IMR-90 (cell line): ENCODE results near the gene GABRE. TPM values are rescaled to one million over a fixed set of nuclear protein-coding genes. Genes with fewer than 3 reads are reported as not detected.

Source experiments
- ATAC-seq: fragments of 200-7000 bp; cut with Tn5 transposase; 2 replicates; pipeline ENCODE4 v1.9.1; 2020; ENCODE audit warnings: low read depth, mild to moderate bottlenecking, moderate library complexity
- BruUV-seq: library from RNA; stranded (reverse); fragments of 400-500 nt; replicated peaks from 2 replicates; lab custom pipeline; 2021; lab: Mats Ljungman, UMichigan
- CTCF ChIA-PET: fragments of 300-600 bp; formaldehyde crosslinking; extraction: SDS; loops from one replicate; lab custom pipeline; 2021; ENCODE audit warnings: antibody characterized with exemption; lab: Yijun Ruan, JAX
- POLR2A ChIA-PET: fragments of 300-600 bp; sonication (Branson Sonifier 250); formaldehyde crosslinking; loops from one replicate; lab custom pipeline; 2022; ENCODE audit warnings: antibody characterized with exemption; ENCODE audit not compliant: unreplicated experiment; lab: Charles Lee
- DNase-seq: peaks from one replicate; pipeline ENCODE4 v3.0.0; 2013
- H2AFZ ChIP-seq: replicated peaks from 2 replicates; pipeline ENCODE3; 2013; ENCODE audit warnings: low read length, mild to moderate bottlenecking; ENCODE audit not compliant: poor library complexity
- H2AK5ac ChIP-seq: 2 replicates; pipeline ENCODE4 v1.6.1; 2013; ENCODE audit warnings: low read depth, low read length, inconsistent platforms
- H2AK9ac ChIP-seq: replicated peaks from 2 replicates; pipeline ENCODE3; 2013; ENCODE audit warnings: mild to moderate bottlenecking, low read depth, low read length, moderate library complexity; ENCODE audit not compliant: poor library complexity
- H2BK120ac ChIP-seq: 2 replicates; pipeline ENCODE4 v1.6.1; 2013; ENCODE audit warnings: low read depth, low read length, inconsistent platforms
- H2BK15ac ChIP-seq: 3 replicates; pipeline ENCODE4 v1.6.1; 2013; ENCODE audit warnings: low read depth, low read length, inconsistent platforms
- H2BK20ac ChIP-seq: 2 replicates; pipeline ENCODE4 v1.6.1; 2013; ENCODE audit warnings: low read depth, mild to moderate bottlenecking, inconsistent platforms, low read length, moderate library complexity
- H2BK5ac ChIP-seq: 2 replicates; pipeline ENCODE4 v1.6.1; 2013; ENCODE audit warnings: mild to moderate bottlenecking, low read depth, low read length, inconsistent platforms; ENCODE audit not compliant: poor library complexity, severe bottlenecking
- H3K14ac ChIP-seq: replicated peaks from 2 replicates; pipeline ENCODE4 v1.6.1; 2013; ENCODE audit warnings: low read depth, low read length, inconsistent platforms
- H3K18ac ChIP-seq: 2 replicates; pipeline ENCODE4 v1.6.1; 2013; ENCODE audit warnings: low read depth, low read length, control low read depth
- H3K23ac ChIP-seq: 2 replicates; pipeline ENCODE4 v1.6.1; 2013; ENCODE audit warnings: low read depth, low read length, inconsistent platforms
- H3K27ac ChIP-seq: 2 replicates; pipeline ENCODE4 v1.5.1; 2013; ENCODE audit warnings: mild to moderate bottlenecking, control low read depth, low read length; ENCODE audit not compliant: insufficient read depth
- H3K27me3 ChIP-seq: 2 replicates; pipeline ENCODE4 v1.6.1; 2013; ENCODE audit warnings: low read length; ENCODE audit not compliant: control insufficient read depth, insufficient read depth
- H3K36me3 ChIP-seq: 2 replicates; pipeline ENCODE4 v1.6.1; 2013; ENCODE audit warnings: low read length, mixed read lengths; ENCODE audit not compliant: control insufficient read depth, insufficient read depth
- H3K4ac ChIP-seq: 2 replicates; pipeline ENCODE4 v1.6.1; 2013; ENCODE audit warnings: low read depth, low read length, inconsistent platforms
- H3K4me1 ChIP-seq: 2 replicates; pipeline ENCODE4 v1.6.1; 2013; ENCODE audit warnings: low read length, mixed read lengths; ENCODE audit not compliant: control insufficient read depth, insufficient read depth
- H3K4me2 ChIP-seq: 2 replicates; pipeline ENCODE4 v1.6.1; 2013; ENCODE audit warnings: low read depth, mild to moderate bottlenecking, control low read depth, low read length, moderate library complexity
- H3K4me3 ChIP-seq: 2 replicates; pipeline ENCODE4 v1.5.1; 2013; ENCODE audit warnings: low read depth, mild to moderate bottlenecking, control low read depth, low read length, moderate library complexity; ENCODE audit not compliant: insufficient read depth
- H3K56ac ChIP-seq: 2 replicates; pipeline ENCODE4 v1.6.1; 2013; ENCODE audit warnings: low read length, inconsistent platforms; ENCODE audit not compliant: insufficient read depth; ENCODE audit errors: extremely low read depth
- H3K79me1 ChIP-seq, 2 experiments: 2 replicates each; pipeline ENCODE4 v1.6.1; 2013; ENCODE audit warnings: low read length in 2 of 2, inconsistent platforms in 1 of 2, low read depth in 1 of 2
- H3K9ac ChIP-seq: 2 replicates; pipeline ENCODE4 v1.6.1; 2013; ENCODE audit warnings: low read depth, low read length, control low read depth
- H3K9me1 ChIP-seq: 2 replicates; pipeline ENCODE4 v1.6.1; 2013; ENCODE audit warnings: low read length, inconsistent platforms; ENCODE audit not compliant: insufficient read depth
- H3K9me3 ChIP-seq: 2 replicates; pipeline ENCODE4 v1.6.1; 2013; ENCODE audit warnings: low read length; ENCODE audit not compliant: control insufficient read depth, insufficient read depth
- H4K20me1 ChIP-seq: 2 replicates; pipeline ENCODE4 v1.6.1; 2013; ENCODE audit warnings: low read length, inconsistent platforms; ENCODE audit not compliant: insufficient read depth
- H4K5ac ChIP-seq: 2 replicates; pipeline ENCODE4 v1.6.1; 2013; ENCODE audit warnings: mild to moderate bottlenecking, low read depth, low read length, control low read depth
- H4K8ac ChIP-seq, 2 experiments: 2 replicates each; pipeline ENCODE4 v1.6.1; 2013; ENCODE audit warnings: low read depth in 2 of 2, low read length in 2 of 2, control low read depth in 1 of 2, inconsistent platforms in 1 of 2
- H4K91ac ChIP-seq: 2 replicates; pipeline ENCODE4 v1.6.1; 2013; ENCODE audit warnings: low read depth, low read length, inconsistent platforms; ENCODE audit not compliant: insufficient read depth
- RAD21 ChIP-seq: IDR thresholded peaks from 2 replicates; pipeline ENCODE4 v1.6.1; 2012; ENCODE audit warnings: low read length, improper control_type of control experiment
- WGBS, 2 experiments: methylation state at CpG; one replicate each; pipeline versions ENCODE4 v1.1.5 to v1.1.7; 2013; ENCODE audit warnings: missing lambda C conversion rate in 2 of 2; ENCODE audit not compliant: insufficient read length in 1 of 2; ENCODE audit errors: extremely low coverage in 2 of 2; 5-methylcytosine and 5-hydroxymethylcytosine counted together
- dilution Hi-C: fragments of 300-500 bp; cut with HindIII; formaldehyde crosslinking; loops from one replicate; pipeline ENCODE4 v1.14.3; 2018; ENCODE audit warnings: low sequenced_read_pairs; ENCODE audit not compliant: unreplicated experiment
- in situ Hi-C: fragments of 300-500 bp; cut with MboI; formaldehyde crosslinking; loops from 3 replicates; pipeline ENCODE4 v1.14.3; 2019; ENCODE audit warnings: low sequenced_read_pairs, inconsistent platforms, mixed read lengths
- intact Hi-C: fragments of 100-400 bp; cut with micrococcal nuclease; formaldehyde crosslinking; loops from 2 replicates; pipeline ENCODE4 v1.10.0; 2022
- microRNA-seq, 2 experiments: library from miRNA; stranded (forward) in 1 of 2; unstranded in 1 of 2; fragments of 10-50 nt in 1 of 2; fragments of <30 nt in 1 of 2; gene quantifications in 1 of 2; microRNA quantifications in 1 of 2; one replicate each; pipeline versions ENCODE3 to v1.1.0; 2013 to 2020; ENCODE audit not compliant: insufficient read depth in 1 of 2, insufficient read length in 1 of 2, unreplicated experiment in 1 of 2
- polyA plus RNA-seq, 3 experiments: library from polyadenylated mRNA; depleted of rRNA; stranded (reverse); fragments of >200 nt; gene quantifications; 2 replicates each; pipeline ENCODE4 v1.2.3, GENCODE V29; 2012; ENCODE audit warnings: low replicate concordance in 1 of 3
- total RNA-seq: library from RNA; depleted of rRNA; stranded (reverse); fragments of >200 nt; gene quantifications from 2 replicates; pipeline ENCODE4 v1.2.3, GENCODE V29; 2012; rRNA removed

The GABRE gene
- total and polyA plus RNA-seq, 2 of the 4 experiments (the other 2 are of a cell fraction): 1.3 to 1.6 TPM

DNA sequence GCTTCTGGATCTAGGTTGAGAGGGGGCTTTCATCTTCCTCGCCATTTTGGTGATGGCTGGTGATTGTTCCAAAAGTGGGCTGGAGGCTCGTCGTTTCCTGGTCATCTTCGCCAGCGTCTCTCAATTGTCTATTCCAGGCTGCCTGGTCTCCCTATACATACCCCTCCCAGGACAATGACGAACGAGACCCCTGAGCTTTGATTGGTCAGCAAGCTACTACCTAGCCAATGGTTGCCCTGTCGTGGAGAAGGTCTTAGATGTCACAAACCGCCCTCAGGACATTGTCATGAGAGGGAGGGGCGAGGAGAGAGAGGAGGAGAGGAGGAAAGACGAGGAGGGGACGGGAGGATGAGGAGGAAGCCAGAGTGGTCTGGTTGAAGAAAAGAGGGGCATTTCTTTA, 69.5 kb downstream of the GABRE start:
- no peak overlapping the region for H3K14ac ChIP-seq
- no peaks in the 10 kb centered on the region for H4K20me1 ChIP-seq
- H2BK5ac ChIP-seq: no peak overlapping the region
- no peak for TF ChIP-seq RAD21
- no peak overlapping the region for H4K5ac ChIP-seq
- H3K4me3 ChIP-seq: no peak overlapping the region
- WGBS, 2 experiments: no CpG with 5 or more reads among the region's 12 CpGs
- no TSS peak for BruUV-seq
- H3K23ac ChIP-seq: no peak overlapping the region
- no peak overlapping the region for H4K8ac ChIP-seq
- no peak overlapping the region for H4K91ac ChIP-seq
- H3K27me3 ChIP-seq: no peaks in the 10 kb centered on the region
- no peak overlapping the region for H2BK20ac ChIP-seq
- in situ Hi-C loops: no loop called here
- H2BK120ac ChIP-seq: no peak overlapping the region
- dilution Hi-C loops: no loop called here
- H3K56ac ChIP-seq: no peak overlapping the region
- H3K18ac ChIP-seq: no peak overlapping the region
- H3K27ac ChIP-seq: no peak overlapping the region
- H3K4me2 ChIP-seq: no peak overlapping the region
- H3K9me3 ChIP-seq: peaks cover 4% of the 10 kb centered on the region; the same call in 1 of the 2 replicates
- H3K9me1 ChIP-seq: no peaks in the 10 kb centered on the region
- no peak overlapping the region for H2AK9ac ChIP-seq
- no peaks in the 10 kb centered on the region for H3K4me1 ChIP-seq
- no peak overlapping the region for H3K4ac ChIP-seq
- no peaks in the 10 kb centered on the region for H3K36me3 ChIP-seq
- DNase-seq (no peak), ATAC-seq (no peak)
- no peaks in the 10 kb centered on the region for H3K79me1 ChIP-seq
- no peak overlapping the region for H2AFZ ChIP-seq
- no peak overlapping the region for H2BK15ac ChIP-seq
- CTCF ChIA-PET: no interaction called here
- H3K9ac ChIP-seq: no peak overlapping the region
- no peak overlapping the region for H2AK5ac ChIP-seq
- POLR2A ChIA-PET: no interaction called here
- intact Hi-C loops: no loop called here

Small RNA genes lying within 50 kb of the gene (microRNA-seq; reads per million reads assigned to microRNA genes)
- 25.6 reads per million, percentile 39 among the genes with 10 or more reads in this experiment for gene MIR224 (ENCODE audit: unreplicated experiment)
- 19.4 reads per million, percentile 34 among the genes with 10 or more reads in this experiment for gene MIR452 (ENCODE audit: unreplicated experiment)

Other genes starting within 250 kb of the GABRE start
- not detected in 2 replicates for gene CNGA2, start 239.9 kb downstream of the GABRE start, total RNA-seq
- gene CNGA2, start 239.9 kb downstream of the GABRE start, polyA plus RNA-seq (2012; rRNA removed): not detected in 2 replicates
- not detected in 2 replicates for gene MAGEA4, start 61.8 kb downstream of the GABRE start, total RNA-seq
- not detected in 2 replicates for gene MAGEA4, start 61.8 kb downstream of the GABRE start, polyA plus RNA-seq (2012; rRNA removed)
- gene MAGEA10, start 163.9 kb upstream of the GABRE start, total RNA-seq: not detected in 2 replicates
- not detected in 2 replicates for gene MAGEA10, start 163.9 kb upstream of the GABRE start, polyA plus RNA-seq (2012; rRNA removed)